ENCODE data around the gene ITGAV. TPM values are rescaled to one million over a fixed set of nuclear protein-coding genes. Genes with fewer than 3 reads are reported as not detected.
A peak's percentile ranks its signal among the peaks of the same experiment; 100 is the strongest.

Gene ITGAV
- total RNA-seq, 1 experiment from 2014 or later = 32.2 TPM

GRCh38 chr2:186573531-186573930 lies 16.3 kb upstream of the ITGAV start:
- DNase-seq (ENCODE audit: low spot score) = no peak

GRCh38 chr2:186575302-186575701 lies 14.6 kb upstream of the ITGAV start:
- peak; percentile 74 for DNase-seq (ENCODE audit: low spot score)

GRCh38 chr2:186575856-186576255 lies 14.0 kb upstream of the ITGAV start:
- no peak for DNase-seq (ENCODE audit: low spot score)

GRCh38 chr2:186576614-186577013 lies 13.2 kb upstream of the ITGAV start:
- DNase-seq (ENCODE audit: low spot score) = no peak

GRCh38 chr2:186582698-186583097 lies 7.2 kb upstream of the ITGAV start:
- no peak for DNase-seq (ENCODE audit: low spot score)

- DNase-seq (ENCODE audit: low spot score) = no peak
These were observed 5.8 kb upstream of the ITGAV start for GRCh38 chr2:186584053-186584452.

GRCh38 chr2:186588421-186588820 lies 1.4 kb upstream of the ITGAV start:
- DNase-seq (ENCODE audit: low spot score) = no peak

- DNase-seq (ENCODE audit: low spot score) = peak; percentile 22
These were observed 780 bp upstream of the ITGAV start for GRCh38 chr2:186588940-186589611.

GRCh38 chr2:186590350-186590758 lies 498 bp downstream of the ITGAV start:
- peak; percentile 63 for DNase-seq (ENCODE audit: low spot score)

GRCh38 chr2:186590759-186591505 lies 1.1 kb downstream of the ITGAV start:
- peak; percentile 70 for DNase-seq (ENCODE audit: low spot score)

- no peak for DNase-seq (ENCODE audit: low spot score)
These were observed 1.6 kb downstream of the ITGAV start for GRCh38 chr2:186591506-186591890.

GRCh38 chr2:186592137-186592875 lies 2.5 kb downstream of the ITGAV start:
- no peak for DNase-seq (ENCODE audit: low spot score)

GRCh38 chr2:186593523-186593922 lies 3.7 kb downstream of the ITGAV start:
- no peak for DNase-seq (ENCODE audit: low spot score)

GRCh38 chr2:186594001-186594722 lies 4.3 kb downstream of the ITGAV start:
- DNase-seq (ENCODE audit: low spot score) = no peak

- DNase-seq (ENCODE audit: low spot score) = no peak
These were observed 5.4 kb downstream of the ITGAV start for GRCh38 chr2:186595219-186595618.

GRCh38 chr2:186599186-186599778 lies 9.4 kb downstream of the ITGAV start:
- no peak for DNase-seq (ENCODE audit: low spot score)

GRCh38 chr2:186603286-186603685 lies 13.4 kb downstream of the ITGAV start:
- no peak for DNase-seq (ENCODE audit: low spot score)

- DNase-seq (ENCODE audit: low spot score) = no peak
These were observed 15.2 kb downstream of the ITGAV start for GRCh38 chr2:186605041-186605440.

GRCh38 chr2:186607660-186608324 lies 17.9 kb downstream of the ITGAV start:
- no peak for DNase-seq (ENCODE audit: low spot score)

GRCh38 chr2:186610785-186611184 lies 20.9 kb downstream of the ITGAV start:
- DNase-seq (ENCODE audit: low spot score) = no peak

- DNase-seq (ENCODE audit: low spot score) = no peak
These were observed 21.7 kb downstream of the ITGAV start for GRCh38 chr2:186611526-186611925.

Measured in HT-29 (cell line).